MM.1S (cell line): ENCODE results near the gene LLGL1.

Experiments
- CTCF ChIP-seq: fragments of 300-600 bp; sonication (generic); IDR thresholded peaks from 2 replicates; pipeline ENCODE4 v1.5.1; 2016; ENCODE audit warnings: antibody characterized with exemption, low read length, mixed read lengths
- EZH2phosphoT487 ChIP-seq: fragments of 300-600 bp; sonication (generic); IDR thresholded peaks from 2 replicates; pipeline ENCODE4 v1.6.1; 2018; ENCODE audit warnings: antibody characterized with exemption, low read length

- no peak for TF ChIP-seq CTCF
- no peak for TF ChIP-seq EZH2phosphoT487
These were observed 41.0 kb upstream of the LLGL1 start for GRCh38 chr17:18184143-18185031.
